IMR-90 (cell line): Measurements from ENCODE around the gene HMGN2. TPM values are rescaled to one million over a fixed set of nuclear protein-coding genes. Genes with fewer than 3 reads are reported as not detected.

Source experiments
- ATAC-seq: fragments of 200-7000 bp; cut with Tn5 transposase; 2 replicates; pipeline ENCODE4 v1.9.1; 2020; ENCODE audit warnings: low read depth, mild to moderate bottlenecking, moderate library complexity
- BruUV-seq: library from RNA; stranded (reverse); fragments of 400-500 nt; replicated peaks from 2 replicates; lab custom pipeline; 2021; lab: Mats Ljungman, UMichigan
- CTCF ChIA-PET: fragments of 300-600 bp; formaldehyde crosslinking; extraction: SDS; loops from one replicate; lab custom pipeline; 2021; ENCODE audit warnings: antibody characterized with exemption; lab: Yijun Ruan, JAX
- POLR2A ChIA-PET: fragments of 300-600 bp; sonication (Branson Sonifier 250); formaldehyde crosslinking; loops from one replicate; lab custom pipeline; 2022; ENCODE audit warnings: antibody characterized with exemption; ENCODE audit not compliant: unreplicated experiment; lab: Charles Lee
- DNase-seq: peaks from one replicate; pipeline ENCODE4 v3.0.0; 2013
- H2AFZ ChIP-seq: replicated peaks from 2 replicates; pipeline ENCODE3; 2013; ENCODE audit warnings: low read length, mild to moderate bottlenecking; ENCODE audit not compliant: poor library complexity
- H2AK5ac ChIP-seq: 2 replicates; pipeline ENCODE4 v1.6.1; 2013; ENCODE audit warnings: low read depth, low read length, inconsistent platforms
- H2AK9ac ChIP-seq: replicated peaks from 2 replicates; pipeline ENCODE3; 2013; ENCODE audit warnings: mild to moderate bottlenecking, low read depth, low read length, moderate library complexity; ENCODE audit not compliant: poor library complexity
- H2BK120ac ChIP-seq: 2 replicates; pipeline ENCODE4 v1.6.1; 2013; ENCODE audit warnings: low read depth, low read length, inconsistent platforms
- H2BK15ac ChIP-seq: 3 replicates; pipeline ENCODE4 v1.6.1; 2013; ENCODE audit warnings: low read depth, low read length, inconsistent platforms
- H2BK20ac ChIP-seq: 2 replicates; pipeline ENCODE4 v1.6.1; 2013; ENCODE audit warnings: low read depth, mild to moderate bottlenecking, inconsistent platforms, low read length, moderate library complexity
- H2BK5ac ChIP-seq: 2 replicates; pipeline ENCODE4 v1.6.1; 2013; ENCODE audit warnings: mild to moderate bottlenecking, low read depth, low read length, inconsistent platforms; ENCODE audit not compliant: poor library complexity, severe bottlenecking
- H3K14ac ChIP-seq: replicated peaks from 2 replicates; pipeline ENCODE4 v1.6.1; 2013; ENCODE audit warnings: low read depth, low read length, inconsistent platforms
- H3K18ac ChIP-seq: 2 replicates; pipeline ENCODE4 v1.6.1; 2013; ENCODE audit warnings: low read depth, low read length, control low read depth
- H3K23ac ChIP-seq: 2 replicates; pipeline ENCODE4 v1.6.1; 2013; ENCODE audit warnings: low read depth, low read length, inconsistent platforms
- H3K27ac ChIP-seq: 2 replicates; pipeline ENCODE4 v1.5.1; 2013; ENCODE audit warnings: mild to moderate bottlenecking, control low read depth, low read length; ENCODE audit not compliant: insufficient read depth
- H3K27me3 ChIP-seq: 2 replicates; pipeline ENCODE4 v1.6.1; 2013; ENCODE audit warnings: low read length; ENCODE audit not compliant: control insufficient read depth, insufficient read depth
- H3K36me3 ChIP-seq: 2 replicates; pipeline ENCODE4 v1.6.1; 2013; ENCODE audit warnings: low read length, mixed read lengths; ENCODE audit not compliant: control insufficient read depth, insufficient read depth
- H3K4ac ChIP-seq: 2 replicates; pipeline ENCODE4 v1.6.1; 2013; ENCODE audit warnings: low read depth, low read length, inconsistent platforms
- H3K4me1 ChIP-seq: 2 replicates; pipeline ENCODE4 v1.6.1; 2013; ENCODE audit warnings: low read length, mixed read lengths; ENCODE audit not compliant: control insufficient read depth, insufficient read depth
- H3K4me2 ChIP-seq: 2 replicates; pipeline ENCODE4 v1.6.1; 2013; ENCODE audit warnings: low read depth, mild to moderate bottlenecking, control low read depth, low read length, moderate library complexity
- H3K4me3 ChIP-seq: 2 replicates; pipeline ENCODE4 v1.5.1; 2013; ENCODE audit warnings: low read depth, mild to moderate bottlenecking, control low read depth, low read length, moderate library complexity; ENCODE audit not compliant: insufficient read depth
- H3K56ac ChIP-seq: 2 replicates; pipeline ENCODE4 v1.6.1; 2013; ENCODE audit warnings: low read length, inconsistent platforms; ENCODE audit not compliant: insufficient read depth; ENCODE audit errors: extremely low read depth
- H3K79me1 ChIP-seq, 2 experiments: 2 replicates each; pipeline ENCODE4 v1.6.1; 2013; ENCODE audit warnings: low read length in 2 of 2, inconsistent platforms in 1 of 2, low read depth in 1 of 2
- H3K9ac ChIP-seq: 2 replicates; pipeline ENCODE4 v1.6.1; 2013; ENCODE audit warnings: low read depth, low read length, control low read depth
- H3K9me1 ChIP-seq: 2 replicates; pipeline ENCODE4 v1.6.1; 2013; ENCODE audit warnings: low read length, inconsistent platforms; ENCODE audit not compliant: insufficient read depth
- H3K9me3 ChIP-seq: 2 replicates; pipeline ENCODE4 v1.6.1; 2013; ENCODE audit warnings: low read length; ENCODE audit not compliant: control insufficient read depth, insufficient read depth
- H4K20me1 ChIP-seq: 2 replicates; pipeline ENCODE4 v1.6.1; 2013; ENCODE audit warnings: low read length, inconsistent platforms; ENCODE audit not compliant: insufficient read depth
- H4K5ac ChIP-seq: 2 replicates; pipeline ENCODE4 v1.6.1; 2013; ENCODE audit warnings: mild to moderate bottlenecking, low read depth, low read length, control low read depth
- H4K8ac ChIP-seq, 2 experiments: 2 replicates each; pipeline ENCODE4 v1.6.1; 2013; ENCODE audit warnings: low read depth in 2 of 2, low read length in 2 of 2, control low read depth in 1 of 2, inconsistent platforms in 1 of 2
- H4K91ac ChIP-seq: 2 replicates; pipeline ENCODE4 v1.6.1; 2013; ENCODE audit warnings: low read depth, low read length, inconsistent platforms; ENCODE audit not compliant: insufficient read depth
- CEBPB ChIP-seq: IDR thresholded peaks from 2 replicates; pipeline ENCODE4 v1.6.1; 2012; ENCODE audit warnings: low read depth, low read length, improper control_type of control experiment
- MXI1 ChIP-seq: IDR thresholded peaks from 2 replicates; pipeline ENCODE4 v1.6.1; 2012; ENCODE audit warnings: low read depth, mild to moderate bottlenecking, low read length, moderate library complexity, borderline replicate concordance
- WGBS, 2 experiments: methylation state at CpG; one replicate each; pipeline versions ENCODE4 v1.1.5 to v1.1.7; 2013; ENCODE audit warnings: missing lambda C conversion rate in 2 of 2; ENCODE audit not compliant: insufficient read length in 1 of 2; ENCODE audit errors: extremely low coverage in 2 of 2; 5-methylcytosine and 5-hydroxymethylcytosine counted together
- dilution Hi-C: fragments of 300-500 bp; cut with HindIII; formaldehyde crosslinking; loops from one replicate; pipeline ENCODE4 v1.14.3; 2018; ENCODE audit warnings: low sequenced_read_pairs; ENCODE audit not compliant: unreplicated experiment
- in situ Hi-C: fragments of 300-500 bp; cut with MboI; formaldehyde crosslinking; loops from 3 replicates; pipeline ENCODE4 v1.14.3; 2019; ENCODE audit warnings: low sequenced_read_pairs, inconsistent platforms, mixed read lengths
- intact Hi-C: fragments of 100-400 bp; cut with micrococcal nuclease; formaldehyde crosslinking; loops from 2 replicates; pipeline ENCODE4 v1.10.0; 2022
- polyA plus RNA-seq, 3 experiments: library from polyadenylated mRNA; depleted of rRNA; stranded (reverse); fragments of >200 nt; gene quantifications; 2 replicates each; pipeline ENCODE4 v1.2.3, GENCODE V29; 2012; ENCODE audit warnings: low replicate concordance in 1 of 3
- total RNA-seq: library from RNA; depleted of rRNA; stranded (reverse); fragments of >200 nt; gene quantifications from 2 replicates; pipeline ENCODE4 v1.2.3, GENCODE V29; 2012

The HMGN2 gene
- total and polyA plus RNA-seq, 2 of the 4 experiments (the other 2 are of a cell fraction) = 367 to 505 TPM

DNA sequence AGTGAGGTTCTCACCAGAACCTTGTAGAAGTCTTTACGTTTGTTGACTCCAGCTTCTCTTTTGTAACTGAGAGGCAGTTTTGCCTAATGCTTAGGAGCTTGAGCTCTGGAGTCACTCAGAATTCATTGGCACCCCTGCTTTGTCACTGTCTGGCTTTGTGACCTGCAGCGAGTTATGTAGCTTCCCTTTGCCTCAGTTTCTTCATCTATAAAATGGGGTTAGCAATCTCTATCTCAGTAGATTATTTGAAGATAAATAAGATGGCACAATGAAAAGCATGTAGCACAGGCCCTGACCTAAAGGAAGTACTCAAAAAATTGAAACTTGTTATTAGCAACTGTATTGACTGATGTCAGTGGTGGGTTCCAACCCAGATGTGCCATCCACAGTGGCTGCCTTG, 32.0 kb upstream of the HMGN2 start:
- H3K23ac ChIP-seq = no peak overlapping the region
- no peak for TF ChIP-seq MXI1
- TF ChIP-seq CEBPB = no peak
- H2BK15ac ChIP-seq = no peak overlapping the region
- no CpG with 5 or more reads among the region's 2 CpGs for WGBS, 2 experiments
- no peak overlapping the region for H3K56ac ChIP-seq
- CTCF ChIA-PET = no interaction called here
- in situ Hi-C loops (no loop called here), intact Hi-C loops (no loop called here), dilution Hi-C loops (no loop called here)
- no peak overlapping the region for H2AK9ac ChIP-seq
- no peaks in the 10 kb centered on the region for H3K9me3 ChIP-seq
- no peak overlapping the region for H3K14ac ChIP-seq
- no peak overlapping the region for H3K4me2 ChIP-seq
- no peak overlapping the region for H3K4ac ChIP-seq
- POLR2A ChIA-PET = no interaction called here
- H2AFZ ChIP-seq = no peak overlapping the region
- DNase-seq (no peak), ATAC-seq (no peak)
- H4K20me1 ChIP-seq = no peaks in the 10 kb centered on the region
- H3K79me1 ChIP-seq = peaks cover 12 to 19% of the 10 kb centered on the region in 2 experiments
- no peak overlapping the region for H2BK120ac ChIP-seq
- no peak overlapping the region for H2BK5ac ChIP-seq
- no peak overlapping the region for H4K5ac ChIP-seq
- H3K27ac ChIP-seq = no peak overlapping the region
- H3K36me3 ChIP-seq = peaks cover 45% of the 10 kb centered on the region
- H3K9ac ChIP-seq = no peak overlapping the region
- H3K4me3 ChIP-seq = no peak overlapping the region
- H2AK5ac ChIP-seq = no peak overlapping the region
- no peaks in the 10 kb centered on the region for H3K27me3 ChIP-seq
- H3K18ac ChIP-seq = no peak overlapping the region
- H4K91ac ChIP-seq = no peak overlapping the region
- no peak overlapping the region for H2BK20ac ChIP-seq
- no peaks in the 10 kb centered on the region for H3K9me1 ChIP-seq
- no peaks in the 10 kb centered on the region for H3K4me1 ChIP-seq
- no TSS peak for BruUV-seq
- H4K8ac ChIP-seq = no peak overlapping the region
